GM12872 (cell line): Measurements from ENCODE around the gene CDAN1.
A peak's percentile ranks its signal among the peaks of the same experiment; 100 is the strongest.

ENCODE experiments used
- CTCF ChIP-seq: IDR thresholded peaks from 3 replicates; pipeline ENCODE4 v1.5.1; 2011; ENCODE audit warnings: low read depth, mild to moderate bottlenecking, low read length, moderate library complexity; ENCODE audit not compliant: insufficient read depth

Gene CDAN1

GRCh38 chr15:42705336-42705735 is 31.6 kb downstream of the CDAN1 start:
- TF ChIP-seq CTCF = no peak

- peak; percentile 90 for TF ChIP-seq CTCF
Measured at GRCh38 chr15:42704492-42704926, 32.4 kb downstream of the CDAN1 start.

- TF ChIP-seq CTCF = no peak
Measured at GRCh38 chr15:42696626-42697025, 40.3 kb downstream of the CDAN1 start.

- no peak for TF ChIP-seq CTCF
Measured at GRCh38 chr15:42695527-42696071, 41.3 kb downstream of the CDAN1 start.

- no peak for TF ChIP-seq CTCF
Measured at GRCh38 chr15:42694398-42694797, 42.5 kb downstream of the CDAN1 start.

- TF ChIP-seq CTCF = no peak
Measured at GRCh38 chr15:42693942-42694341, 43.0 kb downstream of the CDAN1 start.

- no peak for TF ChIP-seq CTCF
Measured at GRCh38 chr15:42693496-42693895, 43.4 kb downstream of the CDAN1 start.
